ENCODE measurements around the gene NOP9. TPM values are rescaled to one million over a fixed set of nuclear protein-coding genes. Genes with fewer than 3 reads are reported as not detected.

The NOP9 gene
- total RNA-seq, 1 experiment from 2014 or later: 25.3 TPM

DNA sequence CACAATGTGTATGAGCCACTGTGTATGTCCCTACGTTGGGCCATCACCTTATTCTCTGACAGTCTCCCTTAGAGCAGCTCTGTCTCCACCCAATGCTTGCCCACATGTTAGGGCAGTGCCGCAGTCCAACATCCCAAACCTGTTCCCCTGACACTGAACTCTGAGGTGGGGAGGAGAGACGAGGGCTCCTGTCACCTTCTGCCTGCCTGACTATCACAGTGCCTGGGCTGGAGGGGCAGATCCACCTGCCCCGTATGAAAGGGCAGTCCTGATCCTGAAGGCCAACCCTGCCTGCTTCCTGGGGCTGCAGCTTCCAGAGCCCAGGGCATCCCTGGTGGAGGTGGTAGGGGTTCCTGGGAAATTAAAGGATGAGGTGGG, 38.9 kb upstream of the NOP9 start:
- no peak for TF ChIP-seq POLR2AphosphoS5 (IDR thresholded peaks at IDR 0.05; ENCODE audit: low read depth, low read length)
- TF ChIP-seq, protein P1, sequence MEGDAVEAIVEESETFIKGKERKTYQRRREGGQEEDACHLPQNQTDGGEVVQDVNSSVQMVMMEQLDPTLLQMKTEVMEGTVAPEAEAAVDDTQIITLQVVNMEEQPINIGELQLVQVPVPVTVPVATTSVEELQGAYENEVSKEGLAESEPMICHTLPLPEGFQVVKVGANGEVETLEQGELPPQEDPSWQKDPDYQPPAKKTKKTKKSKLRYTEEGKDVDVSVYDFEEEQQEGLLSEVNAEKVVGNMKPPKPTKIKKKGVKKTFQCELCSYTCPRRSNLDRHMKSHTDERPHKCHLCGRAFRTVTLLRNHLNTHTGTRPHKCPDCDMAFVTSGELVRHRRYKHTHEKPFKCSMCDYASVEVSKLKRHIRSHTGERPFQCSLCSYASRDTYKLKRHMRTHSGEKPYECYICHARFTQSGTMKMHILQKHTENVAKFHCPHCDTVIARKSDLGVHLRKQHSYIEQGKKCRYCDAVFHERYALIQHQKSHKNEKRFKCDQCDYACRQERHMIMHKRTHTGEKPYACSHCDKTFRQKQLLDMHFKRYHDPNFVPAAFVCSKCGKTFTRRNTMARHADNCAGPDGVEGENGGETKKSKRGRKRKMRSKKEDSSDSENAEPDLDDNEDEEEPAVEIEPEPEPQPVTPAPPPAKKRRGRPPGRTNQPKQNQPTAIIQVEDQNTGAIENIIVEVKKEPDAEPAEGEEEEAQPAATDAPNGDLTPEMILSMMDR (IDR thresholded peaks at IDR 0.05): no peak
- TF ChIP-seq, protein P2, sequence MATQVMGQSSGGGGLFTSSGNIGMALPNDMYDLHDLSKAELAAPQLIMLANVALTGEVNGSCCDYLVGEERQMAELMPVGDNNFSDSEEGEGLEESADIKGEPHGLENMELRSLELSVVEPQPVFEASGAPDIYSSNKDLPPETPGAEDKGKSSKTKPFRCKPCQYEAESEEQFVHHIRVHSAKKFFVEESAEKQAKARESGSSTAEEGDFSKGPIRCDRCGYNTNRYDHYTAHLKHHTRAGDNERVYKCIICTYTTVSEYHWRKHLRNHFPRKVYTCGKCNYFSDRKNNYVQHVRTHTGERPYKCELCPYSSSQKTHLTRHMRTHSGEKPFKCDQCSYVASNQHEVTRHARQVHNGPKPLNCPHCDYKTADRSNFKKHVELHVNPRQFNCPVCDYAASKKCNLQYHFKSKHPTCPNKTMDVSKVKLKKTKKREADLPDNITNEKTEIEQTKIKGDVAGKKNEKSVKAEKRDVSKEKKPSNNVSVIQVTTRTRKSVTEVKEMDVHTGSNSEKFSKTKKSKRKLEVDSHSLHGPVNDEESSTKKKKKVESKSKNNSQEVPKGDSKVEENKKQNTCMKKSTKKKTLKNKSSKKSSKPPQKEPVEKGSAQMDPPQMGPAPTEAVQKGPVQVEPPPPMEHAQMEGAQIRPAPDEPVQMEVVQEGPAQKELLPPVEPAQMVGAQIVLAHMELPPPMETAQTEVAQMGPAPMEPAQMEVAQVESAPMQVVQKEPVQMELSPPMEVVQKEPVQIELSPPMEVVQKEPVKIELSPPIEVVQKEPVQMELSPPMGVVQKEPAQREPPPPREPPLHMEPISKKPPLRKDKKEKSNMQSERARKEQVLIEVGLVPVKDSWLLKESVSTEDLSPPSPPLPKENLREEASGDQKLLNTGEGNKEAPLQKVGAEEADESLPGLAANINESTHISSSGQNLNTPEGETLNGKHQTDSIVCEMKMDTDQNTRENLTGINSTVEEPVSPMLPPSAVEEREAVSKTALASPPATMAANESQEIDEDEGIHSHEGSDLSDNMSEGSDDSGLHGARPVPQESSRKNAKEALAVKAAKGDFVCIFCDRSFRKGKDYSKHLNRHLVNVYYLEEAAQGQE (IDR thresholded peaks at IDR 0.05; ENCODE audit: insufficient read depth in 1 of 2, low read depth in 2 of 2, low read length in 1 of 2): no peak
- no peak for TF ChIP-seq TCF7L2 (IDR thresholded peaks at IDR 0.05; ENCODE audit: low read depth, low read length)
- no peak for TF ChIP-seq SIN3A (IDR thresholded peaks at IDR 0.05; ENCODE audit: borderline replicate concordance, insufficient read depth, low read depth, low read length)
- Histone ChIP-seq H3K4me3 (ENCODE audit: low read depth in 2 of 2, low read length in 2 of 2) (no peak overlapping the region), H3K27ac (ENCODE audit: low read length) (no peak overlapping the region), H3K4me1 (ENCODE audit: control insufficient read depth, insufficient read depth, low read length) (no peaks in the 10 kb centered on the region), H3K9me3 (ENCODE audit: control insufficient read depth, insufficient read depth, low read depth, low read length) (no peaks in the 10 kb centered on the region), H3K36me3 (ENCODE audit: control insufficient read depth, insufficient read depth, low read length) (no peaks in the 10 kb centered on the region), H3K27me3 (ENCODE audit: control insufficient read depth, insufficient read depth, low read length) (no peaks in the 10 kb centered on the region)
- in situ Hi-C loops (cut with HindIII; ENCODE audit: low pct_unique_long_range_greater_than_20kb, low sequenced_read_pairs) (no loop called here), intact Hi-C loops (cut with micrococcal nuclease; ENCODE audit: unreplicated experiment) (no loop called here)
- ChIA-PET POLR2A (no interaction called here), CTCF (no interaction called here)
- DNase-seq (ENCODE audit: low read depth, low spot score) (no peak), ATAC-seq (no peak)
- BruUV-seq (replicated peaks): no TSS peak

DNA sequence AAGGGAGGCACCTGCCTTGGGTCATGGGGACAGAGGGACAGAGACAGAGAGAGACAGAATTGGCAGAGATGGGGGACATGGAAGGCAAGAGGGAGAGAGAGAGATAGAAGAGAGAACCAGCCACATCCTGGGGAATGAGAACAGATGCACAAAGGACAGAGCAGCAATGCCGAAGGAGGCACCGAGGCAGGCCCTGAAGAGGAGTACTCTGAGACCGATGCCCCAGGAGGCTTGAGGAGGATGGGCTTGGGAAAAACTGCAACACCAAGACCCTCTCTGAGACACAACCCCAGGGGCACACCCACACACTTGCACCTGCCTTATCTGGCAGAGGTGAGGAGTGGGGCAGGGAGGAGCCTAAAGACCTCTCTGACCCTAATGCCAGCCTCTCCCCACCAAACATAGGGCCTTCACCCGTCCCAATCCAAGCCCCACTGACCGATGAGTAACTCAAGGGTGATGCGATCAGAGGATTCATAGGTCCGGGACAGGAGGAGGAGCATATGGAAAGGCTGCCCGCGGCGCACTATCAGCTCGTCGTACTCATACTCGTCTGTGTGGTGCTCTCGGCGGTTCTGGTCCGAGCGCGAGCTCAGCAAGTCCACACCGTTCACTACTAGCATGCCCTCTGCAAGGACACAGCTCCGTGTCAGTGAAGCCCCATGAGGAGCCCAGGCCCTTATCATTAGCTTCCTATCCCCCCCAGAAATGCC, 38.2 kb upstream of the NOP9 start:
- Histone ChIP-seq H3K4me3 (ENCODE audit: low read depth in 2 of 2, low read length in 2 of 2) (no peak overlapping the region), H3K4me1 (ENCODE audit: control insufficient read depth, insufficient read depth, low read length) (no peaks in the 10 kb centered on the region), H3K36me3 (ENCODE audit: control insufficient read depth, insufficient read depth, low read length) (no peaks in the 10 kb centered on the region), H3K27ac (ENCODE audit: low read length) (no peak overlapping the region), H3K27me3 (ENCODE audit: control insufficient read depth, insufficient read depth, low read length) (no peaks in the 10 kb centered on the region), H3K9me3 (ENCODE audit: control insufficient read depth, insufficient read depth, low read depth, low read length) (no peaks in the 10 kb centered on the region)
- no TSS peak for BruUV-seq (replicated peaks)
- in situ Hi-C loops (cut with HindIII; ENCODE audit: low pct_unique_long_range_greater_than_20kb, low sequenced_read_pairs): no loop called here
- ATAC-seq: no peak
- intact Hi-C loops (cut with micrococcal nuclease; ENCODE audit: unreplicated experiment): no loop called here
- DNase-seq (ENCODE audit: low read depth, low spot score): no peak
- ChIA-PET POLR2A (no interaction called here), CTCF (interaction anchor here (0.5 kb wide), 1 partner anchor 279 kb away, joined by 3 read pairs; no protein-coding TSS in a partner anchor)
- no peak for TF ChIP-seq POLR2AphosphoS5 (IDR thresholded peaks at IDR 0.05; ENCODE audit: low read depth, low read length)
- TF ChIP-seq SIN3A (IDR thresholded peaks at IDR 0.05; ENCODE audit: borderline replicate concordance, insufficient read depth, low read depth, low read length): no peak
- TF ChIP-seq TCF7L2 (IDR thresholded peaks at IDR 0.05; ENCODE audit: low read depth, low read length): no peak

DNA sequence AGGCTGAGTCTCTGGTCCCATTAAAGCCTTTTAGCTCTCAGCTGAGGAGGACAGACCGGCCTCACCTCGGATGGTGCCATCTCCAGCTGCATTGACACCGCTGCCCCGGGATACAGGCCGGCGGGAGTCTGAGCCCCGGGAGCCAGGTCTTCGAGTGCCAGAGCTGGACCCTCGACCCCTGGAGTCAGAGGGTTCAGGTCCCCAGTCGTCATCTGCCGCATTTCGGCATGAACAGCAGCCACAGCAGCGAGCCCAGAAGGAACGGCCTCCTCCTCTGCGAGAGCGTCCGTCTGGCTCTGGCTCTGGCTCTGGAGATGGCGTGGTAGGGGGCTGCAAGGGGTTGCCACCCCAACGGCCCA, 37.7 kb upstream of the NOP9 start:
- ATAC-seq (no peak), DNase-seq (ENCODE audit: low read depth, low spot score) (no peak)
- ChIA-PET POLR2A (no interaction called here), CTCF (interaction anchor here (0.5 kb wide), 1 partner anchor 280 kb away, joined by 3 read pairs; no protein-coding TSS in a partner anchor)
- no peak overlapping the region for H3K27ac ChIP-seq (ENCODE audit: low read length)
- H3K27me3 ChIP-seq (ENCODE audit: control insufficient read depth, insufficient read depth, low read length): no peaks in the 10 kb centered on the region
- BruUV-seq (replicated peaks): no TSS peak
- intact Hi-C loops (cut with micrococcal nuclease; ENCODE audit: unreplicated experiment) (no loop called here), in situ Hi-C loops (cut with HindIII; ENCODE audit: low pct_unique_long_range_greater_than_20kb, low sequenced_read_pairs) (no loop called here)
- TF ChIP-seq, protein P1 (IDR thresholded peaks at IDR 0.05): no peak
- TF ChIP-seq POLR2AphosphoS5 (IDR thresholded peaks at IDR 0.05; ENCODE audit: low read depth, low read length) (no peak), SIN3A (IDR thresholded peaks at IDR 0.05; ENCODE audit: borderline replicate concordance, insufficient read depth, low read depth, low read length) (no peak), TCF7L2 (IDR thresholded peaks at IDR 0.05; ENCODE audit: low read depth, low read length) (no peak)
- TF ChIP-seq, protein P2 (IDR thresholded peaks at IDR 0.05; ENCODE audit: insufficient read depth in 1 of 2, low read depth in 2 of 2, low read length in 1 of 2): no peak
- H3K9me3 ChIP-seq (ENCODE audit: control insufficient read depth, insufficient read depth, low read depth, low read length): no peaks in the 10 kb centered on the region
- no peaks in the 10 kb centered on the region for H3K36me3 ChIP-seq (ENCODE audit: control insufficient read depth, insufficient read depth, low read length)
- no peaks in the 10 kb centered on the region for H3K4me1 ChIP-seq (ENCODE audit: control insufficient read depth, insufficient read depth, low read length)
- H3K4me3 ChIP-seq (ENCODE audit: low read depth in 2 of 2, low read length in 2 of 2): no peak overlapping the region
